SK-N-DZ (cell line): ENCODE results near the gene RNF213.
"Not testable (repeated sequence)": the region's sequence is repeated elsewhere in the genome, so short reads cannot be mapped to it uniquely, and the experiment has no call there.

Source experiments
- DNase-seq: peaks from one replicate; pipeline ENCODE4 v3.0.0-alpha.2; 2015; ENCODE audit warnings: low spot score

The RNF213 gene

GRCh38 chr17:80248894-80249710, 11.6 kb upstream of the RNF213 start:
- no peak for DNase-seq

GRCh38 chr17:80251966-80252365, 8.7 kb upstream of the RNF213 start:
- no peak for DNase-seq

GRCh38 chr17:80252871-80253270, 7.8 kb upstream of the RNF213 start:
- peak; percentile 48 for DNase-seq

- DNase-seq, result no peak
These were observed 6.8 kb upstream of the RNF213 start for GRCh38 chr17:80253631-80254395.

GRCh38 chr17:80254396-80255251, 6.0 kb upstream of the RNF213 start:
- DNase-seq, result no peak

GRCh38 chr17:80256034-80256350, 4.7 kb upstream of the RNF213 start:
- no peak for DNase-seq

GRCh38 chr17:80257716-80258213, 2.9 kb upstream of the RNF213 start:
- DNase-seq, result no peak

GRCh38 chr17:80258296-80258695, 2.4 kb upstream of the RNF213 start:
- not testable (repeated sequence) for DNase-seq

- DNase-seq, result no peak
These were observed 1.1 kb upstream of the RNF213 start for GRCh38 chr17:80259457-80260068.

- DNase-seq, result peak; percentile 66
These were observed 550 bp upstream of the RNF213 start for GRCh38 chr17:80260069-80260535.

- DNase-seq, result peak; percentile 60
These were observed 675 bp downstream of the RNF213 start for GRCh38 chr17:80261159-80261894.

- no peak for DNase-seq
These were observed 1.2 kb downstream of the RNF213 start for GRCh38 chr17:80261895-80262279.

GRCh38 chr17:80262291-80262690, 1.6 kb downstream of the RNF213 start:
- DNase-seq, result no peak

- no peak for DNase-seq
These were observed 2.2 kb downstream of the RNF213 start for GRCh38 chr17:80262775-80263244.

- peak; percentile 90 for DNase-seq
These were observed 2.9 kb downstream of the RNF213 start for GRCh38 chr17:80263253-80264204.

GRCh38 chr17:80264205-80265075, 3.8 kb downstream of the RNF213 start:
- no peak for DNase-seq

- no peak for DNase-seq
These were observed 4.8 kb downstream of the RNF213 start for GRCh38 chr17:80265205-80266068.
